Mesothelial cell of epicardium (in vitro differentiated cells): ENCODE measurements around the gene RNF225. TPM values are rescaled to one million over a fixed set of nuclear protein-coding genes. Genes with fewer than 3 reads are reported as not detected.
A peak's percentile ranks its signal among the peaks of the same experiment; 100 is the strongest.

Source experiments
- DNase-seq, 2 experiments: peaks; one replicate each; pipeline ENCODE4 v3.0.0; 2021; ENCODE audit warnings: low spot score in 2 of 2; ENCODE audit not compliant: unreplicated experiment in 2 of 2
- H3K27ac Mint-ChIP-seq: 2 replicates; pipeline ENCODE4 v1.8.0; 2021; ENCODE audit warnings: mixed read lengths
- H3K27me3 Mint-ChIP-seq: 2 replicates; pipeline ENCODE4 v1.8.0; 2021; ENCODE audit warnings: low read depth, mixed read lengths
- H3K36me3 Mint-ChIP-seq: 2 replicates; pipeline ENCODE4 v1.8.0; 2021; ENCODE audit warnings: mixed read lengths
- H3K4me1 Mint-ChIP-seq: 2 replicates; pipeline ENCODE4 v1.8.0; 2021; ENCODE audit warnings: mixed read lengths
- H3K4me3 Mint-ChIP-seq: 2 replicates; pipeline ENCODE4 v1.8.0; 2021; ENCODE audit warnings: mild to moderate bottlenecking, moderate library complexity, mixed read lengths
- H3K9me3 Mint-ChIP-seq: 2 replicates; pipeline ENCODE4 v1.8.0; 2021; ENCODE audit warnings: mixed read lengths
- total RNA-seq: library from RNA; stranded (reverse); gene quantifications from 3 replicates; pipeline ENCODE4 v1.2.1, GENCODE V29; 2021
- TF ChIP-seq, protein P1 (sequence below): fragments of 200-600 bp; sonication (generic); IDR thresholded peaks from one replicate; pipeline ENCODE4 v1.5.0; 2021; ENCODE audit warnings: antibody characterized with exemption; ENCODE audit not compliant: unreplicated experiment

Gene RNF225
- total RNA-seq, 1 donor from 2014 or later = 0.83 TPM

DNA sequence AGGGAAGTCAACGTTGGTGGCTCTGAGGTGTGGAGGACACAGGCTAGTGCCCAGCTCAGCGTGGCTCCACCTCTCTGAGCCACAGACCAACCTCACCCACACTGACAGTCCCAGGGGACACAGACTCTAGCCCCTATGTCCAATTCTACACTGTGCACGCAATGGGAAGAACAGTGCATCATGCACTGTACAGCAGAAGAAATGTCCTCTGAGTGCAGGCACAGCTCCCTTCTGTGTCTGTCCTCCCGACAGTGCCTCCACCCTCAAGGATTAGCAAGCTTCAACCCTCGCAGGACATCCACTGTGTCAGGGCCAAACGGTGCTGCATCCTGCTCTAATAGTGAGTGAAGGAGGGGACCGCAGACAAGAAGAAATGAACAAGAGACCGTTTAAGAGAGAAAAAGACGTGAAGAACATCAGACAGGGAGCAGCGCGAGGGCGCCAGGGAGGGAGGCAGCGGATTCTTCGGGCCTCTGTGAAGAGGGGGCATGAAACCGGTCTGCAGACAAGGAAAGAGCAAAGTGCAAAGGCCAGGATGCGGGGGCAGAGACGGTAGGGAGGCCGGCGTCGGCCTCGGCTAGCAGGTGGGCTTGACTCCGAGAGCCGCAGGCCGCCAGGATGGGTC, 15.3 kb upstream of the RNF225 start:
- peak overlapping the region; percentile 86 for H3K4me3 Mint-ChIP-seq
- H3K27ac Mint-ChIP-seq = peak overlapping the region; percentile 94
- H3K9me3 Mint-ChIP-seq = no peaks in the 10 kb centered on the region
- no peak for DNase-seq
- H3K27me3 Mint-ChIP-seq = no peaks in the 10 kb centered on the region
- no peaks in the 10 kb centered on the region for H3K36me3 Mint-ChIP-seq
- H3K4me1 Mint-ChIP-seq = peaks cover 13% of the 10 kb centered on the region
- TF ChIP-seq, protein P1, sequence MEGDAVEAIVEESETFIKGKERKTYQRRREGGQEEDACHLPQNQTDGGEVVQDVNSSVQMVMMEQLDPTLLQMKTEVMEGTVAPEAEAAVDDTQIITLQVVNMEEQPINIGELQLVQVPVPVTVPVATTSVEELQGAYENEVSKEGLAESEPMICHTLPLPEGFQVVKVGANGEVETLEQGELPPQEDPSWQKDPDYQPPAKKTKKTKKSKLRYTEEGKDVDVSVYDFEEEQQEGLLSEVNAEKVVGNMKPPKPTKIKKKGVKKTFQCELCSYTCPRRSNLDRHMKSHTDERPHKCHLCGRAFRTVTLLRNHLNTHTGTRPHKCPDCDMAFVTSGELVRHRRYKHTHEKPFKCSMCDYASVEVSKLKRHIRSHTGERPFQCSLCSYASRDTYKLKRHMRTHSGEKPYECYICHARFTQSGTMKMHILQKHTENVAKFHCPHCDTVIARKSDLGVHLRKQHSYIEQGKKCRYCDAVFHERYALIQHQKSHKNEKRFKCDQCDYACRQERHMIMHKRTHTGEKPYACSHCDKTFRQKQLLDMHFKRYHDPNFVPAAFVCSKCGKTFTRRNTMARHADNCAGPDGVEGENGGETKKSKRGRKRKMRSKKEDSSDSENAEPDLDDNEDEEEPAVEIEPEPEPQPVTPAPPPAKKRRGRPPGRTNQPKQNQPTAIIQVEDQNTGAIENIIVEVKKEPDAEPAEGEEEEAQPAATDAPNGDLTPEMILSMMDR = no peak

DNA sequence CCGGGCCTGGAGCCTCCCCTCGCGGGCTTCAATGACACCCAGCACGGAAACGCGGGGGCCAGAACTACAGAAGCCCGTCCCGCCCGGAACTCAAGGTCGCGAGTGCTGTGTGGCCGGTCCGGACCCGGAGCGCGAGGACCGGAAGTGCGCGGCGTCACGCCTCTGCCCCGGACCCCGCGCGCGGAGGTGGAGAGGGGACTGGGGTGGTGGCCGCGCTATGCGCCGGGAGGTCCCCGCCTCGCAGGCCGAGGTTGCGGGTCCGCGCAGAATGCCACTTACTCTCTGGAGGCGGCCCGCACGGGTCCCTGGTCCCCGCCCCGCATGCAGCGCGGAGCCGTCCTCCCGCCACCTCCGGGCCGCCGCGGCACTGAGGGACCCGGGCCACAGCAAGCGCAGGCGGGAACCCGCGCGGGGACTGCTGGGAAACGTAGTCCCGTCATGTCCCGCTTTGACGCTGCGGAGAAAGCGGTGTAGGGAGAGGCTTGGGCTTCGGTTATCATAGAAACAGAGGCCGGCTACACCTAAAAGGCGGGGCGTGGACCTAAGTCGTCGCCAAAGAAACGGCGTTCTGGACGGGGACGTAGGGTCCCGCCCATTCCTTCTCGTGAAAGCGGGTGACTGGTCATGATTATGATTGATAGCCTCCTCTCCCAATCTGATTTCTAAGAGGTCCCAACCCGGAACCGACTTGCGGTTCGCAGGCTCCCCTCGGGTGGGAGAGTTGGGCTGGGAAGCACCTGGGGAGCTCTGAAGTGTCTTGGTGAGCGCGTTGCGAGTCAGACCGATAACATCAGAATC, 14.6 kb upstream of the RNF225 start, which contains the start of gene ZNF837:
Gene ZNF837, minus strand, starts transcription at position 369 of the 798 bp plus-strand sequence. CDS start 11,698 bp downstream, outside the sequence.
- peak; percentile 95 to 96 for DNase-seq
- no peaks in the 10 kb centered on the region for H3K9me3 Mint-ChIP-seq
- H3K36me3 Mint-ChIP-seq = no peaks in the 10 kb centered on the region
- TF ChIP-seq, protein P1 = no peak
- peak within 1 kb of the TSS; percentile 86 for H3K4me3 Mint-ChIP-seq
- H3K4me1 Mint-ChIP-seq = peaks cover 20% of the 10 kb centered on the region
- H3K27ac Mint-ChIP-seq = peak within 1 kb of the TSS; percentile 96
- H3K27me3 Mint-ChIP-seq = no peaks in the 10 kb centered on the region

- no peak for DNase-seq
- TF ChIP-seq, protein P1 = no peak
- Mint-ChIP-seq H3K9me3 (no peaks in the 10 kb centered on the region), H3K27me3 (no peaks in the 10 kb centered on the region), H3K4me3 (peak overlapping the region; percentile 86), H3K36me3 (no peaks in the 10 kb centered on the region), H3K4me1 (peaks cover 21% of the 10 kb centered on the region), H3K27ac (peak overlapping the region; percentile 96)
Measured at GRCh38 chr19:58381460-58382212, 13.8 kb upstream of the RNF225 start.

DNA sequence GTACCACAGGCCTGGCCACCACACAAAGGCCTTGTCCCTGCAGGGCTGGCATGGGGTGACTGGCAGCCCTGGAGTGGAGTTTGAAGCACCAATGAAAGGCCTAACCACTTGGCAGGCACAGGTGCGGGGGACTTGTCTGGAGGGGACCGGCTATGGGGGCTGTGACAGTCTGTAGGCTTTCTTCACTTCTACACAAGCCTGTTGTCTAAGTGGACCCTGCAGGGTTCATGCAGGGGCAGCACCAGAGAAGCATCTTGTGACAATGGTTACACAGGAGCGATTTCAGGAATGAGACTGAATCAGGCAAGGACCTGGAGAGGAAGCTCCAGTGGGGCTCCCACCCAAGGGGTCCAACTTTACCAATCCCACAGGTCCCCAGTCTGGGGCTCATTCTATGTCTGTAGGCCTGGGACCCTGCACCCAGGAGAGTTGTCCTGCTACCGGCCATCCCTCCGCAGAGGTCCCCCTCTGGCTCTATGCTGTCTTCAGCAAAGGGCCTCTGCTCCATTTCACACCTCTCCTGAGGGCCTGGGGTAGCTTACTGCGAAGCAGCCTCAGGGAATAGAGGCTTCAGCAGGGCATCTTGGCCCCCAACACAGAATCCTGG, 12.4 kb upstream of the RNF225 start:
- H3K36me3 Mint-ChIP-seq = peaks cover 2% of the 10 kb centered on the region
- no peaks in the 10 kb centered on the region for H3K27me3 Mint-ChIP-seq
- H3K4me1 Mint-ChIP-seq = peaks cover 26% of the 10 kb centered on the region
- TF ChIP-seq, protein P1 = no peak
- no peaks in the 10 kb centered on the region for H3K9me3 Mint-ChIP-seq
- no peak for DNase-seq
- H3K27ac Mint-ChIP-seq = no peak overlapping the region
- H3K4me3 Mint-ChIP-seq = no peak overlapping the region

DNA sequence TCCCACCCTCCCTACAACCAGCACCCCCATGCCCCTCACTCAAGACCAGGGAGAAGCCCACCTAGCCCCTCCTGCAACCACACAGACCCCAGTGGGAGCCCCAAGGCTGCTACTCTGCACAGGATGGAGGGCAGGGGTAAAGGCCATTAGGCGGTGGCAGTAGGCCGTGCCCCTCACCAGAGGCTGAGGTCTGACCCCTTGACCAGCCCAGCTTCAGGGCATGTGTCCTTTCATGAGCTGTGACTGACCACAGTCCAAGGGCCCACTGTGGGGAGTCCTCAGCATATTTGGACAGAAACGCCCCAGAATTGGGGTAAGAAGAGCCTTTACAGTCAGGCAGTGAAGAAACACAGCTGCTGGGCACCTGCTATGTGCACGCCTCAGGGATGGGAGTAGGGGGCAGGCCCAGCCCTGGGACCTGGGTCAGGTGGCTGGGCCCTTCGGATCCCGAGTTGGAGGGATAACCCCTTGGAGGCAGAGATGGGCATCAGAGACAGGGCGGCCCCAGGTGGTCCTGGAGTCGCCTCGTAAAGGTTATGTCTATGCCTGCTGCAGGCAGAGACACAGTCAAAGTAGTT, 10.1 kb upstream of the RNF225 start:
- H3K9me3 Mint-ChIP-seq = no peaks in the 10 kb centered on the region

More for the DNA sequence above, 10.1 kb upstream of the RNF225 start:
- H3K36me3 Mint-ChIP-seq = peaks cover 9% of the 10 kb centered on the region
- peak overlapping the region; percentile 98 for H3K27ac Mint-ChIP-seq
- no peak for DNase-seq
- peaks cover 28% of the 10 kb centered on the region for H3K4me1 Mint-ChIP-seq
- H3K27me3 Mint-ChIP-seq = no peaks in the 10 kb centered on the region
- TF ChIP-seq, protein P1 = no peak
- H3K4me3 Mint-ChIP-seq = peak overlapping the region; percentile 96
